ENCODE data around the gene FGD4. TPM values are rescaled to one million over a fixed set of nuclear protein-coding genes. Genes with fewer than 3 reads are reported as not detected.
"Not testable (repeated sequence)": the region's sequence is repeated elsewhere in the genome, so short reads cannot be mapped to it uniquely, and the experiment has no call there.

The FGD4 gene
- total and polyA plus RNA-seq, 2 of the 4 experiments (the other 2 are of a cell fraction), result 2.1 to 8.8 TPM

GRCh38 chr12:32533506-32533905, 134.1 kb downstream of the FGD4 start:
- peak; percentile 69 for TF ChIP-seq BHLHE40 (IDR thresholded peaks at IDR 0.05; ENCODE audit: low read depth, low read length)
- H3K36me3 ChIP-seq (ENCODE audit: control insufficient read depth, insufficient read depth, low read length); H4K91ac ChIP-seq (ENCODE audit: insufficient read depth, low read depth, low read length); in situ Hi-C loops (cut with MboI; ENCODE audit: low sequenced_read_pairs); H3K27me3 ChIP-seq (ENCODE audit: control insufficient read depth, insufficient read depth, low read length); dilution Hi-C loops (cut with HindIII; ENCODE audit: low sequenced_read_pairs, unreplicated experiment); H3K9ac ChIP-seq (ENCODE audit: low read depth, low read length); H2AK5ac ChIP-seq (ENCODE audit: low read depth, low read length); H2AFZ ChIP-seq (replicated peaks; ENCODE audit: low read length, poor library complexity); H3K14ac ChIP-seq (replicated peaks; ENCODE audit: low read depth, low read length); ATAC-seq (ENCODE audit: low read depth); DNase-seq; H4K5ac ChIP-seq (ENCODE audit: low read depth, low read length); BruUV-seq (replicated peaks); H2AK9ac ChIP-seq (replicated peaks; ENCODE audit: low read depth, low read length, poor library complexity); H3K4me3 ChIP-seq (ENCODE audit: insufficient read depth, low read depth, low read length); H3K9me1 ChIP-seq (ENCODE audit: insufficient read depth, low read length); H4K20me1 ChIP-seq (ENCODE audit: insufficient read depth, low read length); H3K4me1 ChIP-seq (ENCODE audit: control insufficient read depth, insufficient read depth, low read length); H3K56ac ChIP-seq (ENCODE audit: extremely low read depth, insufficient read depth, low read length); H2BK15ac ChIP-seq (ENCODE audit: low read depth, low read length); H3K23ac ChIP-seq (ENCODE audit: low read depth, low read length); H3K9me3 ChIP-seq (ENCODE audit: control insufficient read depth, insufficient read depth, low read length): not testable (repeated sequence)
- peak overlapping the region; percentile 92 for H3K27ac ChIP-seq (ENCODE audit: insufficient read depth, low read length)
- peak overlapping the region; percentile 24; the same call in 1 of the 2 replicates for H2BK120ac ChIP-seq (ENCODE audit: low read depth, low read length)
- POLR2A ChIA-PET (ENCODE audit: unreplicated experiment), result interaction anchor here (0.6 to 0.8 kb wide), 3 partner anchors 13 to 477 kb away, joined by 3 to 8 read pairs (median 3); no protein-coding TSS in a partner anchor
- H2BK5ac ChIP-seq (ENCODE audit: low read depth, low read length, poor library complexity, severe bottlenecking), result peak overlapping the region; percentile 94
- peak overlapping the region; percentile 84 for H3K4ac ChIP-seq (ENCODE audit: low read depth, low read length)
- peak overlapping the region; percentile 44; the same call in 1 of the 2 replicates for H3K4me2 ChIP-seq (ENCODE audit: low read depth, low read length)
- no CpG with 5 or more reads among the region's 10 CpGs for WGBS, 2 experiments (ENCODE audit: extremely low coverage in 2 of 2, insufficient read length in 1 of 2)
- peak overlapping the region; percentile 96; the same call in 1 of the 2 replicates for H2BK20ac ChIP-seq (ENCODE audit: low read depth, low read length)
- peak overlapping the region in 1 of 2 experiments; percentile 88; a peak in 1 of 4 replicates for H4K8ac ChIP-seq (ENCODE audit: low read depth in 2 of 2, low read length in 2 of 2)
- H3K18ac ChIP-seq (ENCODE audit: low read depth, low read length), result peak overlapping the region; percentile 45; the same call in 1 of the 2 replicates
- intact Hi-C loops (cut with micrococcal nuclease), result loop anchor here (10.0 kb wide), 1 partner anchor 149 kb away; no protein-coding TSS in a partner anchor
- CTCF ChIA-PET, result interaction anchor here (0.6 to 0.8 kb wide), 2 partner anchors 10 to 168 kb away, joined by 3 read pairs; no protein-coding TSS in a partner anchor
- H3K79me1 ChIP-seq (ENCODE audit: low read depth in 1 of 2, low read length in 2 of 2), result peaks cover 7 to 18% of the 10 kb centered on the region in 2 experiments

All from IMR-90 (cell line).